Stimulated activated CD8-positive, alpha-beta memory T cell treated with anti-CD3 and anti-CD28 coated beads, Interleukin-2, amount 100 ng/mL, for 1 hour (primary cell): Measurements from ENCODE around the gene APOA1.

Source experiments
- DNase-seq, 2 donors: peaks; one replicate each; pipeline ENCODE4 v3.0.0-alpha.2; 2020; ENCODE audit warnings: low read depth in 2 of 2

Gene APOA1

DNA sequence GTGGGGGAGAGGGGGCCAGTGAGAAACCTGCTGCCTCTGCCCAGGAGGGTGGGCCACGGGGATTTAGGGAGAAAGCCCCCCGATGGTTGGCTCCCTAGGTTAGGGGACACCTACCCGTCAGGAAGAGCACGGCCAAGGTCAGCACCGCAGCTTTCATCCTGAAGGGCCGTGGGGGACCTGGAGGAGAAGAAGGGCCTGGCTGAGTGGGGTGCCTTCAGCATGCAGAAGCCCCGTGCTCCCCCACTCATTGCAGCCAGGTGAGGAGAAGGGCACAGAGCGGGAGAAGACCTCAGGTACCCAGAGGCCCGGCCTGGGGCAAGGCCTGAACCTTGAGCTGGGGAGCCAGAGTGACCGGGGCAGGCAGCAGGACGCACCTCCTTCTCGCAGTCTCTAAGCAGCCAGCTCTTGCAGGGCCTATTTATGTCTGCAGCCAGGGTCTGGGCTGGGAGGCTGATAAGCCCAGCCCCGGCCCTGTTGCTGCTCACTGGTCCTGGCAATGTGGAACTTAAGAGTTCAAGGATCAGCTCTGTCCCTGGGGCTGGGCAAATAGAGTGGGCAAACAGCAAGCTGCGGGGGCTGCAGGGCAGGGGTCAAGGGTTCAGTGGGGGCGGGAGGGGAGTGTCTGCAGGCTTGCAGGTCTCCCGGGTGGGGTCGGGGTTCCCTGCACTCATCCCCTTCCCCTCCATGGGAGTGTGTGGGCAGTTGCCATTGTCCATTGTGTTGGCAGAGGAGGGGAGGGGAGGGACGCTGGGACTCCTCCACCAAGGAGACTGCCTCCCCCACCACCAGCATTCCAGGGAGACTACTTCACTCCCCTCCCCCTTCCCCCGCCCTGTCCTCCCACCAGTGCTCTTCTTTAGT is at the start of gene APOA1:
Gene APOA1 (minus strand): TSS at position 392 of the 861 bp plus-strand sequence. CDS start 235 bp downstream, at position 157.
- no peak for DNase-seq

DNA sequence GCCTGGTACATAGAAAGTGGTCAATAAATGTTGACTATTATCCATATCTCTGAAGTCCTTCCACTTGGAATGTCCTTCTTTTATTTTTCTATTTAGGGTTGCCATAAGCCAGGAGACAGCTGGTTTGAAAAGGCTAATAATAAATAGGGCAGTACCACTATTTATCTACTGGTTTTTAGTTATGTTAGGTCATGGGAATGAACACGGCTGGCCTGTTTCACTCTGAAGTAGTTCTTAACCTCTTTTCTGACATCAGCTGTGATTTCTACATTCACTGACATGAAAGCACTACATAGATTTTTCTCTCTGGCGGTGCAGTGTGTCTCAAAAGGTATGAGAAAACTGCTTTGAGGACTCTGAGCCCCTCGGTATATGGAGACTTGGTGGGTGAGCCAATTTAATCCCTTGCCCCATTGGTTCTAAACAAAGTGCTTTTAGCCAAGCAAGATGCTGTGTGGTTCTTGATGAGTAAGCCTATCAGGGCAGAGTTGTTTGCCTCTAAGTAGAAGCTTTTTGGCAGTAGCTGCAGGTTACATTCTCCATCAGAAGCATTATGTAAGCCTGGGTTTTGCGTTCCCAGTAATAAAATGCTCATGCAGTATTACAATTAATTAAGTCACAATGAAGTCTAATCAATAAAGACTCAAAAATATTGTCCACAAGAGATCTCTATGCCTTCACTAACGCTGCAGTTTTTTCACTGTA is 48.7 kb upstream of the APOA1 start:
- no peak for DNase-seq

DNA sequence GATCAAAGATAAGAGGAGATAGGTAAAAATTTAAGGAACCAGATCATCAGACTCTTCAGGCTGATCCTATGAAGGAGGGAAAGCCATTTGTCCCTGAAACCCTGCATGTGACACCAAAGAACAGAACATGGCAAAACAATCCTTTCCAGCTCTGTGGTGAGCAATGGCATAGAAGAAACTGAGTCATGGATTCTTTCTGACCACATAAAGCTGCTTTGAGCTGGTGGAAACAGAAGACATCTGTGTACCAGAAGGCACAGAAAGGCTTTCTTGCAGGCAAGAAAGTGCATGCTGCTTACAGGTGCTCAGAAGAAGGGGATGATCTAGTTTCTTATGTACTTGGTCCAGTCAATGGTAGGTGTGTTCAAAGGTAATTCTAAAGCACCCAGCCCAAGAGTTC is 45.0 kb upstream of the APOA1 start:
- no peak for DNase-seq

DNA sequence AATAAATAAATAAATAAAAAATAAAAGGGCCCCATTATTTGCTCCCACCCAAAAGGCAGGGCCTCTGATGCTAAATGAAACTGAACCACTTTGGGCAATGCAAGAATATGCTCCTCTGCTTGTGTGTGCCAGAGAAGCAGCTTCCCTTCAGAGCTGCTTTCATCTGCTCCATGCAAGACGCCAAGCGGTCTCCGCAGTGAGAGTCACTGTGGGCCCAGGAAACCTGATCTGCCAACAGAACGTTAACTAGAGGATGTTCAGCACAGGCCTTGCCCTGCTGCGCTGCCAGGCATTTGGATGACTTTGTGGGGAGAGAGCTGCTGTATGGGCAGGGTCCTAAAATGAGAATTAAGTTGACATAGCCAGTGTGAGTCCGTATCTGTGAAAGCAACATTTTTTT is 43.7 kb upstream of the APOA1 start:
- DNase-seq = no peak

DNA sequence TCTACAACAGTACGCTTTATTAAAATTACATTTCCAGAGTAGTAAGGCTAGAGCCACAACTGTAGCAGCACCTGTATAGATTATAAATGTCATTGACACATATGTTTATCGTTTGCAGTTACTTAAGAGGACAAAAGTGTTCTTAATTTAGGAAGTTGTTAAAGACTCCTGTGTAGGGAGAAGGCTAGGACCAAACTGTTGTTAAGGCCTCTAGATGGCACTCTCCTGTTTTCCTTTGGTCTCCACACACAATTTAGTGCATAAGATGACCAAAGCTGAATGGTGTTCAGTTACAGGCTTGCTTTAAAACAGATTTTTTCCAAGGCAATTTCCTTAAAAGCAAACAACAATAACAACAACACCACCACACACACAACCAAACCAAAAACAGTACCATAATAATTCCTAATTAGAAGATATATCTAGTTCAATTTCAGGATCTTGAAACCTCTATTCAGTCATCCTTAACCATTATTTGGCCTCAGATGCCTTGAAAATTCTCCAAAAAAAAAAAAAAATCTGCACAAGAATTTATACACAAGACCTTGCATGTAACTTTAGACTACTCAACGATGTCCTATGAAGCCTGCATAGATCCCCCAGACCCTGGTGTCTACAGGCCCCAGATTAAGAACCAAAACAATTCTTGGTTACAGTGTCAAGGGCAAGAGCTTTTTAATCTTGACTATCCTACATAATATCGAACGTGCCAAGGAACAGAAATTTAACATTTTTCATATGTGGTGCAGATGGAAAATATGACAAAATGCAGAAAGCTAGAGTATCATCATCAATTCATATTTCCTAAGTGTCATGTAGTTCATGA is 42.6 kb upstream of the APOA1 start:
- no peak for DNase-seq

DNA sequence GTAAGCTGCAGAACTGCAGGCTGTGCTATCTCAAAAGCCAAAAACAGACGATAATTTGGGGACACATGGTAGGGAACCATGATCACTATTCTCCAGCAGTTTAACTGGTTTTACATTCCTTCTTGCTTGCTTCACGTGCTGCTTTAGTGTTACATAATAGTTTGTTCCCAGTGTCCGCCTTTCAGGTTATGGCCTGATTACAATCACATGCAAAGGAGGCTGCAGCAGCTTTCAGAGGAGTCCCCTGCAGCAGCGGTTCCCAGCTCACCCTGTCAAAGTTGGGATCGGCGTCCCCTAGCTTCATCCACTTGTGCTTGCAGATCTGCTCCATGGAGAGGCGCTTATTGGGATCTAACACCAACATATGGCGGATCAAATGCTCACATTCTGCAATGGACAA is 39.2 kb upstream of the APOA1 start:
- no peak for DNase-seq

DNA sequence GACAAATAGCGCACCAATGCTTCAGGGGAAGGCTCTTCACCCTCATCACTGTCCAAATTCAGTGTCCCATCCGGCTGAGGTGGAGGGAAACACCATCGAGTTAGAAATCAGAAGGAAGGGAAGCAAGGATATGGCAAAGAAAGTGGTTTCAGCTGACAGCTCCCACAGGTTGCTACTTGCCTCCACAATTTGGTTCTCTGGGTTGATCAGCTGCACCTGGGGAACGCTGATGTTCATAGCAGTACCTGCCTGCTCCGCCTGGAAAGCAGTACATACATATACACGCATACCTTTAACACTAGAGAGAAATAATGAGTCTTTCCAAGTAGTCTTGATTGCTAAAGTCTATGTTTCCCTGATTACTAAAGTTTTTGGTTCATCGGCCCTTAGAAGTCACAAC is 37.8 kb upstream of the APOA1 start:
- no peak for DNase-seq

DNA sequence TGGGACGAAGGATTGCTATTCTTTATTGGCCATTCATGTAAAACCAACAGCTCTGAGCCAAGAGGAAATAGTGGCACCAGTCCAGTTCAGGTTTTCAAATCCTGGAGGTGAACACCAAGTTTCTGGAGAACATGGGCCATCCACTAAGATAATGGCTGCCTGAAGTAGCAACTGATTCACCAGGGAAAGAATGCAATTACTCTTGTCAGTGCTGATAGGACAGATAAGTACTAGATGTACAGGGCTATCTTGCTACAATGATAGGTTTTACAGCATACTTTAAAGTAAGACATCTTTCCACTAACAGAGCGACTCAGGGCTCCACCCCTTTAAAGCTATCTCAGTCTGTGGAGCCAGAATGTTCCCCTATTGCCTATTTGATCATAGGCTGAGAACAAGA is 36.8 kb upstream of the APOA1 start:
- DNase-seq = no peak

DNA sequence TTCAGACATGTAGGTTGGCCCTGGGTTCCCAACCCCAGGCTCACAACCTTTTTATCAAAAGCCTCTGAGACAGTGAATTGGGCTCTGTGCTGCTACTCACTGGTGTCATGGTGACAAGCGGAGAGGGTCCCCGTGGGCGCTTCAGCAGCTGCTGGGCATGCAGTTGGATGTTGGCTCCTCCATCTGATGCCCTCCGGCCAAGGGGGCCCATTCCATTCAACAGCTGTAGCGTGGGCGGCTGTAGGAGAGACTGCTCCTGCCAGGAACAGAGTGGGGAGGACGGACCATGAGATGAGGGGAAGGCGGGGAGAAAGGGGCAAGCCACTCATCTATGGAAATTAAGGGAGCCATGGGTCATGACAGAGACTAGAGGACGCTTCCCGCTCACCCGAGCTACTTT is 36.0 kb upstream of the APOA1 start:
- no peak for DNase-seq

DNA sequence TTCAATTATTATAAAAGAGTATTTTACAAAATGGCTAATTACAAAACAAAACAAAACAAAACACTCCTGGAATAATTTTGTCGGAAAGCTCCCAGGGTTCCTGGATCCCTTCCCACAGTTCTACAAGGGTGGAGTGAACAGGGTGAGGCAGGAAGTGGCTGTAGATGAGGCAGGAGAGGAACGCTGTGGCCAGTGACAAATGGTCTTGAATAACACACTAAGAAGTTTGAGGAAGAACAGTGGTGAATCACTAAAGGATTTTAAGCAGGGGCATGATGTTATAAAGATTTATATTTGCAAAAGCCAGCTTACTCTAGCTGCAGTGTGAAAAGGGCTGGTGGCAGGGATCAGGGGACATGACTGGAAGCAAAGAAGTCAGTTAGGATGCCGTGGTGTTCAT is 33.8 kb upstream of the APOA1 start:
- DNase-seq = no peak

DNA sequence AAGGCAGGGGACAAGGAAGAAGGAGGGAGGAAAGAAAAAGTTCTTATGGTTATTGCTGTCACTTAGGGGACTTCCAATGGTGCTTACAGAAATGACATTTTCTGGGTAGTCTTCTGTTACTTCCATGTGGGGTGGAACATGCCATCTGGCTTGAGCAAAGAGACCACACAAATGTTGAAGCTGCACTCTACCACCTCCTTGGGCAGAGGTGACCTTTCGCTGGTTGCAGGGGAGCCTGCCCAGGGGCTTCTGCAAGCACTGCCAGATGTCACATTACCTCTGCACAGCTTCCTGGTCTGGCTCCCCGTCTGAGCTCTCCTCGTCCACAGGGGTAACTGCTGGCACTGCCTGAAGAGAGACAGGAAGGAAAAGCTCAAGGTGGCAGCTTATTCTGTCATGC is 32.6 kb upstream of the APOA1 start:
- no peak for DNase-seq

DNA sequence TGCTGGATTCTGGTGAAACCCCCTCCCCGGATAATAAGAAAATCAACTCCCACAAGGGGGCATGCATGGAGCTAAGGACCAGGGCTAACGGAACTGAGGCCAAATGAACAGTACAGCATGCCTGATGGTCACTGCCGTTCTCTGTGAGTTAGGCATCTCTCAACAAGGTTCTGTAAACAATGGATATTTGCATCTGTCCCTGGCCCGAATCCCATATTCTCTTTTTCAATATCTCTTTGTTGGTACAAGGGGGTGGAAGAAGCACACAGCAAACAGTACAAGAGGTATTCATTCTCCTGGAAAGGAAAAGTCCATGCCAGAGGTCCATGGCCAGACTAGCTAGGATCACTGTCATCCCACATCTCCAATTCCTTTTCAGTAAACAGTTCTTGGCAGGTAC is 32.2 kb upstream of the APOA1 start:
- DNase-seq = no peak

DNA sequence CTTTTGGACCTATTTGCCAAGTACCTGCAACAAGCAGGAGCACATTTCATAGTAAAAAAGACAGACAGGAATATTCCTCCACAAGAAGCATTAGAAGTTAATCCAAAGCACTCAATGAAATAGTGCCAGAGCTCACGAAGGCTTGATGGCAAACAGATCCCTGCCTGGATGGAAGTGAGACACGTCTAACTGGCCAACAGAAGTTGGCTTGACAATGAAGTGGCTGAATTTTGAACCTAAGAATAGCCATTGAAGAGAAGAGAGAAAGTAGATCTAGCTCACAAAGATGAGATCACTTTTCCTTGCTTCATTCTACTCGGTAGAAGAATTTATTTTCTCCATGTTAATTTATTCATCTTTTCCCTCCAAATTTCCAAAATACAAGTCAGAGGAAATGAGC is 30.6 kb upstream of the APOA1 start:
- no peak for DNase-seq

DNA sequence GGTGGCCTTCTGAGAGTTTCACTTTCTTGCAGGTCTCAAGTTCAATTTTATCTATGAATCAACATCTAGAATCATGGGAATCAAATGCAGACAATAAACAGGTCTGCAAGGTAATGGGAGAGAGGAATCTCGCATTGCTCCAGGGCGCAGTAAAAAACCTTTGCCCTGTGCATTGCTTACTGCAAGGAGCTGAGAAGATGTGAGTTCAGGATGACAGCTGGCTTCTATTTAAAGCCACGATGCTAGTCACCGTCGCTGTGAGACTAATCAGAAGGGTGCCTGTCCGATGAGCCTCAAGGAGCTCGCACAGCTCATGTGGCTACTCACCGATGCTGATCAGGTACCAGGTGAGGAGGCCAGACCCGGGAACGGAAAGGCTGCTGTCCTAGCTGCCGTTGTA is 30.2 kb upstream of the APOA1 start:
- DNase-seq = no peak

DNA sequence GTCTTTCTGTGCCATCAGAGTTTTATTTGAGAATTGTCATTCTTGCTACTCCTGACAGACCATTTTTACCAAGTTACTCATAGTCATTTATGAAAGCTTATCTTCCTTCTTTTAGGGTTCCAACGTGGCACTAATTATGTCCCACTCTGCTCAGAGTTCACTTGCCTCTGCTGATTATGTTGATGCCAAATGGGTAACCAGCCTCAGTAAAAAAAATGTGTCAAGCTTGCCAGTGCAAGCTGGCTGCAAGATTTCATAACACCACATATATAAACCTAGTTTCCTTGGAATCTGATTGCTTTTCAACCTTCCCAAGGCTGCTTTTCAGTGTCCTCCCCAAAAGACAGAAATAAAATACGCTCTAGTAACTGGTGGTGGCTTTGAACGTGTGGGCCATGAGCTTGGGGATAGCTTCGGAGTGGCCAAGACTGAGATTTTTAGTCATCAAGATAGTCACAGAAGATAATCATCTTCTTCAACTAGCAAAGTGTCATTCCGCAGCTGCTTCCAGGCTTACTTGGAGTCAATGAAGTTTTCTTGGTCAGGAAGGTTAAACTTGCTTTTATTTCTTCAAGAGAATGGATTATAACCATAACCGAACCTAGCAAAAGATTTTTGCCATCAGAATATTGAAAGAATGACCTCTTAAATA is 29.5 kb upstream of the APOA1 start:
- DNase-seq = no peak

DNA sequence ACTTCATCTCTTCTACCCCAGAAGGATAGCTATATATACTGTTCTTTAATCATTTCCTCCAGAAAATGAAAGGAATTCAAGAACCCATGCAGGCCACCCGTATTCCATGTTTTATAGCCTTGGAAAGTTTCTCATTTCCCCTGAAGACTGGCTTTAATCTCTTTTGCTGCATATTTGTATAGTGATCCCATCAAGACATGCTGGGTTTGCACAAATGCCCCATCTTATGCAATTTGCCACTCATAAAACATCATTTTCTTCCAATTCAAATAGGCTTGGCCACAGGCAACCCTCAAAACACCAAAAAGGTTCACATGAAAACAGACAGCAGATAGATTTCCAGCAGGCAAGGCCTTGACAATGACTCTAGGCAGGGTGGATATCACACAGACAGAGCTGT is 28.3 kb upstream of the APOA1 start:
- no peak for DNase-seq

DNA sequence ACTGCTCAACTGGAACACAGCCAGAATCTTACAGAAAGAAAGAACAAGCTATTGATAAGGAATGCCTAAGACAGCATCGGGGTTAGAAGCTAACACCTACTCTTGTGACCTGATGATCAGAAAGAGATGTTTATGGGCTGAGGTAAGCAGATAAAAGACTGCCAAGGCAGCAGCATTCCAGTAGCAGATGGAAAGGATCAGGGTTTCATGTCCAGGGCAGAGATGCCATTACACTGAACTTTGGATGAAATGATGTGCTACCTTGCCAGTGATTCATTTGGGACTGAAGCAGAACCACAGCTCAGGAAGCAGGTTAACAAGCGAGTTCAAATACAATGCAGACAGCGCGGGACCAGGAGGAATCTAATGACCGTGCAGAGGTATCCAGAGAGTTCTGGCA is 27.1 kb upstream of the APOA1 start:
- no peak for DNase-seq

DNA sequence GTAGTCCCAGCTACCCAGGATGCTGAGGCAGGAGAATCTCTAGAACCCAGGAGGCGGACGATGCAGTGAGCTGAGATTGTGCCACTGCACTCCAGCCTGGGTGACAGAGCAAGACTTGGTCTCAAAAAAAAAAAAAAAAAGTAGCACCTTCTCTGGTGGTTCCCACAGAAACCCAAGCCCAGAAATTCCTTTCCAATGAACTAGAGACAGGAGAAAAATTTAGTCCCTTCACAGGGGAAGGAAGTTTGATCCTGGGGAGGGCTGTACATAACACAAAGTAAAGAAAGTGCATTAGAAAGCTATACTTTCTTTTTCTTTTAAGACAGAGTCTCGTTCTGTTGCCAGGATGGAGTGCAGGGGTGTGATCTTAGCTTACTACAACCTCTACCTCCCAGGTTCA is 25.5 kb upstream of the APOA1 start:
- no peak for DNase-seq

DNA sequence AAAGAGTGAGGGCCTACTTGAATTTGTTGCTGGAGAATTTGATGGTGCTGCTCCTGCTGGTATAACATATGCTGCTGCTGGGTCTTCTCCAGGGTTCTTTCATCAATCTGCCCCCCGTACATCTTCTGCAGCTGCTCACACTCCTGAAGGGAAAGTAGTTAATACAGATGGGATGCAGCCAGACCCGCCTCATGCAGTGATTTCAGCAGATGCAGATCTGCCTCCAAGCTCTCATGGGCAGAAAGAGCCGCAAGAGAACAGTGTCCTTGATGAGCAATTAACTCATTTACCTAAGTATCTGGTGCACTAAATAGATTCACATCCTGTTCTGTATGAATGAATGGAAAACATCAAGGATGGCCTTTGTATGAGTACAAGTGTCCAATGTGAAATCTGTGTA is 24.8 kb upstream of the APOA1 start:
- DNase-seq = no peak

DNA sequence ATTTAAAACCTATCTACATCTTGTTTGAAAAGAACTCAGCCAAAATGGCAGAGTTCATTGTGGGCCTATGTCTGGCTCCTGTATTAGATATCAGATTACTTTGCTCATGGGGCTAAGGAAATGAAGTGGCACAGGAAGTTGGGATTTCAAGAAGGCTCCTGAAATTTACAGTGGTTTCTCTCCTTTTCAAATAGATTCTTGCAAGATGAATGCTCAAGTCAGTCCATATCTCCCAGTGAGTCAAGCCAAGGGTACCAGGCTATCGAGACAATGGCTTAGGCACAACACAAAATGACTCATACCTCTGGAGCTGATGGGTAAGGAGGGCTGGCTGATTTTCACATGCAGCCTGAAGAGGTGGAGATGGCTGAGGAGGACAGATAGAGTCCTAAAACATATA is 24.1 kb upstream of the APOA1 start:
- no peak for DNase-seq

DNA sequence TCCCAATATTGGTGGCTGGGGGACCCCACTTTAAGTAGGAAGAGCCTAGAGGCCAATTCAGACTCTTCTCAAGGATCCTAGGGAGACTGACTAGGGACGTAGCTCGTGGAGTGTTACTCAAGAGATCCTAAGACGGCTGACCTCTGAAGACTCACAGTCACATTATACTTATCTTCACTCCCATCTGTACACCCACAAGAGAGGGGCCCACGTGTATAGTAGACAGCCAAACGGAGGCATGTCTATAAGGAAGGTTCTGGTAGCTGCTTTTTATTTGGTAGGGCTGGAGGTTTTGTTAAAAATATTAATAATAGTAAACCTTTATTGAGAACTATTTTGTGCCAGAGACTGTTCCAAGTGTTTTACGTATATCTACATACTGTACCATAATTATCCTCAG is 22.9 kb upstream of the APOA1 start:
- no peak for DNase-seq

DNA sequence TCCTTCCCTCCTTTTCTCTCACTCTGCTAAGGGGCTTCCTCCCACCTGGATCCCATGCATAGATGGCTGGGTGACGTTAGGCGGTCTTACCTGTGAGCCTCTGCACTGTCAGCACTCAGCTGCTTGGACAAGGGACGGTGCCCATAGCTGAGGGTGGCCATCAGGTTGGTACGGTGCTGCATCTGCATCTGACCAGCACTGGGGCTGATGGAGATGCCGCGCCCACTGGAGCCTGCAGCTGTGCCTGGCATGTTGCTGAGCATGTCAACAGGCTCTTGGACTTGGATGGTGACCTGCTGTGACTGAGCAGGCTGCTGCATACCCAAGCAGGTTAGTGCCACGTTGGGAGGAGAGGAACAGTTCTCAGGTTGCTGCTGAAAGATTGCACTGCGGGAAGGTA is 21.8 kb upstream of the APOA1 start:
- DNase-seq = no peak
